HG03066 (cell line): ENCODE data around the gene PTTG1IP2.
"Not testable (repeated sequence)": the region's sequence is repeated elsewhere in the genome, so short reads cannot be mapped to it uniquely, and the experiment has no call there.

Experiments
- ATAC-seq: cut with Tn5 transposase; IDR thresholded peaks from one replicate; pipeline ENCODE4 v1.9.1; 2021; ENCODE audit warnings: low read depth; ENCODE audit not compliant: unreplicated experiment

PTTG1IP2 gene

GRCh38 chr7:90469554-90469953 is at the start of gene PTTG1IP2:
TSS of gene PTTG1IP2 (plus strand) at chr7:90469639. CDS start at chr7:90469787, 148 bp downstream.
- no peak for ATAC-seq

GRCh38 chr7:90421651-90422050 is 47.8 kb upstream of the PTTG1IP2 start:
- no peak for ATAC-seq

GRCh38 chr7:90424720-90425119 is 44.7 kb upstream of the PTTG1IP2 start:
- ATAC-seq, result peak; percentile 96

GRCh38 chr7:90425376-90425775 is 44.1 kb upstream of the PTTG1IP2 start:
- no peak for ATAC-seq

GRCh38 chr7:90430614-90431460 is 38.6 kb upstream of the PTTG1IP2 start:
- no peak for ATAC-seq

GRCh38 chr7:90432752-90433151 is 36.7 kb upstream of the PTTG1IP2 start:
- ATAC-seq, result no peak

GRCh38 chr7:90433221-90433620 is 36.2 kb upstream of the PTTG1IP2 start:
- no peak for ATAC-seq

- ATAC-seq, result no peak
These were observed 23.8 kb upstream of the PTTG1IP2 start for GRCh38 chr7:90445633-90446032.

GRCh38 chr7:90446137-90446899 is 23.1 kb upstream of the PTTG1IP2 start:
- ATAC-seq, result no peak

GRCh38 chr7:90453259-90453891 is 16.1 kb upstream of the PTTG1IP2 start:
- no peak for ATAC-seq

- ATAC-seq, result no peak
These were observed 15.5 kb upstream of the PTTG1IP2 start for GRCh38 chr7:90453931-90454330.

GRCh38 chr7:90455163-90456030 is 14.0 kb upstream of the PTTG1IP2 start:
- ATAC-seq, result peak; percentile 88

- no peak for ATAC-seq
These were observed 11.3 kb upstream of the PTTG1IP2 start for GRCh38 chr7:90458104-90458503.

- ATAC-seq, result no peak
These were observed 9.6 kb upstream of the PTTG1IP2 start for GRCh38 chr7:90459888-90460287.

GRCh38 chr7:90461219-90461618 is 8.2 kb upstream of the PTTG1IP2 start:
- no peak for ATAC-seq

- not testable (repeated sequence) for ATAC-seq
These were observed 6.2 kb upstream of the PTTG1IP2 start for GRCh38 chr7:90463151-90463628.

- no peak for ATAC-seq
These were observed 3.6 kb upstream of the PTTG1IP2 start for GRCh38 chr7:90465816-90466215.

- ATAC-seq, result no peak
These were observed 3.5 kb downstream of the PTTG1IP2 start for GRCh38 chr7:90472805-90473540.

GRCh38 chr7:90473814-90474213 is 4.4 kb downstream of the PTTG1IP2 start:
- no peak for ATAC-seq
